SJCRH30 (cell line): ENCODE data around the gene THBD. TPM values are rescaled to one million over a fixed set of nuclear protein-coding genes. Genes with fewer than 3 reads are reported as not detected.

ENCODE experiments used
- DNase-seq, 2 experiments: peaks; one replicate each; pipeline ENCODE4 v3.0.0-alpha.2; 2015 to 2020
- H3K27ac ChIP-seq: fragments of 250-450 bp; sonication (Bioruptor Pico); 2 replicates; pipeline ENCODE4 v1.5.1; 2020; ENCODE audit warnings: mild to moderate bottlenecking, moderate library complexity
- H3K27me3 ChIP-seq: fragments of 250-450 bp; sonication (Bioruptor Pico); 2 replicates; pipeline ENCODE4 v1.5.1; 2020; ENCODE audit warnings: mild to moderate bottlenecking, moderate library complexity
- H3K36me3 ChIP-seq: fragments of 250-450 bp; sonication (Bioruptor Pico); 2 replicates; pipeline ENCODE4 v1.5.1; 2020; ENCODE audit warnings: mild to moderate bottlenecking, moderate library complexity
- H3K4me1 ChIP-seq: fragments of 250-450 bp; sonication (Bioruptor Pico); 2 replicates; pipeline ENCODE4 v1.5.1; 2020; ENCODE audit warnings: mild to moderate bottlenecking, moderate library complexity
- H3K4me3 ChIP-seq: fragments of 250-450 bp; sonication (Bioruptor Pico); 2 replicates; pipeline ENCODE4 v1.5.1; 2020; ENCODE audit warnings: mild to moderate bottlenecking, moderate library complexity
- H3K9me3 ChIP-seq: fragments of 250-450 bp; sonication (Bioruptor Pico); replicated peaks from 2 replicates; pipeline ENCODE4 v1.5.1; 2020; ENCODE audit warnings: mild to moderate bottlenecking, moderate library complexity
- total RNA-seq: library from RNA; depleted of rRNA; stranded (reverse); fragments of >200 nt; shearing (Covaris generic); gene quantifications from 2 replicates; pipeline ENCODE4 v1.2.3, GENCODE V29; 2014; rRNA removed

Gene THBD
- total RNA-seq, 1 experiment from 2014 or later = not detected

GRCh38 chr20:23007462-23007861 is 42.0 kb downstream of the THBD start:
- Histone ChIP-seq H3K27me3 (no peaks in the 10 kb centered on the region), H3K4me1 (no peaks in the 10 kb centered on the region), H3K36me3 (no peaks in the 10 kb centered on the region), H3K27ac (no peak overlapping the region), H3K4me3 (no peak overlapping the region), H3K9me3 (no peaks in the 10 kb centered on the region)
- no peak for DNase-seq

GRCh38 chr20:23005776-23006175 is 43.7 kb downstream of the THBD start:
- Histone ChIP-seq H3K9me3 (no peaks in the 10 kb centered on the region), H3K27me3 (no peaks in the 10 kb centered on the region), H3K4me1 (no peaks in the 10 kb centered on the region), H3K36me3 (no peaks in the 10 kb centered on the region), H3K27ac (no peak overlapping the region), H3K4me3 (no peak overlapping the region)
- no peak for DNase-seq

DNA sequence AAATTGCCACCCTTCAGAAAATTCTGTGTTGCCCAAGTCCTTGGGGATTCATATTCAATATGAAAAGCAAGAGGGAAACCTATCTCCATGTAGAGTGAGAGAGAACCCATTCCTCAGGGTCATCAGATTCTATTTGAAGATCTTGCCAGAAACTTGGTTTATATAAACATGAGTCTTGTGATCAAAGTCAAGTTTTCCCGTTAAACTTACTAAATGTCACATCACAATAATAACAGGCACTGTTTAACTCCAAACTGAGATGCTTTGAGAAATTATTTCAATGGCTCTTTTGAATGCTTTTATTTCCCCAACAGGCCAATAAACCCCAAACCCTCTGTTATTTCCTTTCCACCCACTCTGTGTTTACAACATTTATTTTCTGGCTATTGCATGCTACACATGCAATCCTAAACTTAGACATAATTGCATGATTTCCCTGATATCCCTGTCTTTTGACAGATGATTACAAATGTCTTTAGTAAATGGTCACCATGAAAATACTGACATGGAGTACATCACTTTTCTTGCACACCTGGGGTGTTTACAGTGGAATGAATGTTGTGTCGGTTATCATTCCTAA is 45.5 kb downstream of the THBD start:
- Histone ChIP-seq H3K9me3 (no peaks in the 10 kb centered on the region), H3K36me3 (no peaks in the 10 kb centered on the region), H3K27ac (no peak overlapping the region), H3K27me3 (no peaks in the 10 kb centered on the region), H3K4me1 (no peaks in the 10 kb centered on the region), H3K4me3 (no peak overlapping the region)
- DNase-seq = no peak

GRCh38 chr20:23003077-23003635 is 46.3 kb downstream of the THBD start:
- no peak for DNase-seq
- H3K4me1 ChIP-seq = no peaks in the 10 kb centered on the region

DNA sequence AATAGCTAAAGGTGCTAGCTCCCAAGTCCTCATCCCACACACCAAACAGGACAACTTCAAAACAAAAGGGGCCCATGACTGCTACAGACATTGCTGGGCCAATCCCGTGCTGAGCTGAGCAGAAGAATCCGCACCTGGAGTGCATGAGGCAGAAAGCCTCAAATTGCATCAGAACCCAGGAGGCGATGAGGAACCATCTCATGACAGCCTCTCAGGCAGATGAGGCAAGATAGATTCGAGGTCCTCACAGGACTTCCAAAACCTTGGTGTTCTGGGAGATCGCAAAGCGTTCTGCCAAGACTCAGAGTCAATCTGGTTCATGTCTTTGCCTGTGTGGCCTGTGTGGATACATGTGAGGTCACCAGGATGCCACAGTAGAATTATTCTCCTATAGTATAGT is 47.2 kb downstream of the THBD start:
- no peaks in the 10 kb centered on the region for H3K36me3 ChIP-seq
- H3K4me3 ChIP-seq = no peak overlapping the region
- DNase-seq = no peak
- H3K9me3 ChIP-seq = no peaks in the 10 kb centered on the region
- H3K27ac ChIP-seq = no peak overlapping the region
- no peaks in the 10 kb centered on the region for H3K27me3 ChIP-seq
- no peaks in the 10 kb centered on the region for H3K4me1 ChIP-seq

More at GRCh38 chr20:23003077-23003635, 46.3 kb downstream of the THBD start:
- H3K27ac ChIP-seq = no peak overlapping the region
- no peaks in the 10 kb centered on the region for H3K36me3 ChIP-seq
- no peak overlapping the region for H3K4me3 ChIP-seq
- no peaks in the 10 kb centered on the region for H3K27me3 ChIP-seq
- H3K9me3 ChIP-seq = no peaks in the 10 kb centered on the region

DNA sequence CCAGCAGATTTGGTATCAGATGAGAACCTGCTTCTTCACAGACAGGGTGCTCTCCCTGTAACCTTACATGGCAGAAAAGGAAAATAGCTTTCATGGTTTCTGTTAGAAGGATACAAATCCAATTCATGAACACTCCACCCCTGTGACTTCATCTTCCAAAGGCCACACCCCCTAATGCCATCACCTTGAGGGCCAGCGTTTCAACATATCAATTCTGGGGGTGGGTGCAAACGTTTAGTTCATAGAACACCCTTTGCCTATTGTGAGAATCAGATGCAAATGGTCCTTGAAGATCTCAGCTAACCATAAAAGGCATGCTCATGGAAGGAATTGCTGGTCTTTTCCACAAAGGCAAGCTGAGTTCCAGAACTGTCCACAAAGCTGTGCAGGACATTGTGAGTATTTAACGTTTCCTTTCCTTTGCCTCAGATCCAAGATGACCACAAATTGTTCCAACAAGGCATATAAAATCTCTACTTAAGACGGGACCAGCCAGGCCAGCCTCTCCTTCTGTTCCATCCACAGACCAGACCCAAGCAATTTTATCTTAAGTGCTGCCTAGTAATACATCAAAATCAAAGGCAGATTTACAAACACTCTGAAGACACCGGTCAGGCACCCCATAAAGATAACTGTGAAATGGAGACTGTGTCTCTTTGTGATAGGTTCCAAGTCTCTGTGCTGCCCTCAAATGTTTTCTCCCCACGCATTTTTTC is 49.1 kb downstream of the THBD start:
- Histone ChIP-seq H3K27ac (no peak overlapping the region), H3K36me3 (no peaks in the 10 kb centered on the region), H3K27me3 (no peaks in the 10 kb centered on the region), H3K9me3 (no peaks in the 10 kb centered on the region), H3K4me3 (no peak overlapping the region), H3K4me1 (no peaks in the 10 kb centered on the region)
- no peak for DNase-seq

GRCh38 chr20:22999756-23000155 is 49.7 kb downstream of the THBD start:
- H3K36me3 ChIP-seq = no peaks in the 10 kb centered on the region
- H3K9me3 ChIP-seq = no peaks in the 10 kb centered on the region
- H3K4me1 ChIP-seq = no peaks in the 10 kb centered on the region
- no peak overlapping the region for H3K4me3 ChIP-seq
- H3K27me3 ChIP-seq = no peaks in the 10 kb centered on the region
- H3K27ac ChIP-seq = no peak overlapping the region
- no peak for DNase-seq

DNA sequence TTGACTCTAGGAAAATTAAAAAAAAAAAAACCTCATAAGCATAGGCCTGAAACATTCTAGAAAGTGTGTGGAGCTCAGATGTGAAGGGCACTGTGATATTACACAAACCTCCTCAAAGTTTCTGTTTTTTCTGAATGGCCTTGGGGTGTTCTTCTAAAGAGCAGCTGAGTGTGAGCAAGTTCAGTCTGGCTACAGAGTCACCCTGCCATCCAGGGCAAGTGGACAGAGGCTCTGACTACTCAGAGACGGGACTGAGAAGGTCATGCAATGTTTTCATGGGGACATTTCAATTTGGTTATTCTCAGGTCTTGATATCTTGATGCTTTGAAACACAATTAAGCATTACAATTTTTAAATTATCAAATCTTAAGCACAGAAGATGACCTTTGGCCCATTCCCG is 51.0 kb downstream of the THBD start:
- peaks cover 1% of the 10 kb centered on the region for H3K9me3 ChIP-seq
- no peaks in the 10 kb centered on the region for H3K36me3 ChIP-seq

DNA sequence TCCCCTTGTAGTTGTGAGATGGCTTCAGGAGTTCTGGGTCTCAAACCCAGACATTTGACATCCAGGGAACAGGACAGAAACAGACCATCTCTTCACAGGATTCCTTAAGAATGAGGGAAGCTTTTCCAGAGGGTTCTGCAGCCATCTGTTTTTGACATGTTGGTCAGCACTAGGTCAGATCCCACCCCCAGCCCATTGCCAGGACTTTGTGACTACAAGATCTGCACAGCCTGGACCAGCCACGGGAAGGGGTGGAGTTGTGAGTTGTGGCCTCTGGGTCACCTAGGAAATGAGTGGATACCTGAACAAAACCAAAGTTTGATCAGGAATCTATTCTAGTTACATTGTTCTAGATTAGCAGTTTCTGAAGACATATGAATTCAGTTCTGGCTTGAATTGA is 53.5 kb downstream of the THBD start:
- H3K4me1 ChIP-seq = no peaks in the 10 kb centered on the region
- H3K27ac ChIP-seq = no peak overlapping the region
- H3K27me3 ChIP-seq = no peaks in the 10 kb centered on the region
- no peaks in the 10 kb centered on the region for H3K36me3 ChIP-seq
- no peak for DNase-seq
- H3K4me3 ChIP-seq = no peak overlapping the region
- peaks cover 3% of the 10 kb centered on the region for H3K9me3 ChIP-seq

More for the DNA sequence above, 51.0 kb downstream of the THBD start:
- no peak overlapping the region for H3K27ac ChIP-seq
- no peak for DNase-seq
- no peaks in the 10 kb centered on the region for H3K27me3 ChIP-seq
- no peaks in the 10 kb centered on the region for H3K4me1 ChIP-seq
- no peak overlapping the region for H3K4me3 ChIP-seq

Other genes with a start within 250 kb of the THBD start
- gene SSTR4, start 14.4 kb downstream of the THBD start, total RNA-seq = not detected in 2 replicates
- gene CD93, start 36.7 kb upstream of the THBD start, total RNA-seq = not detected in 2 replicates